Bronchial epithelial cell (primary cell): ENCODE data around the gene IFNAR2. TPM values are rescaled to one million over a fixed set of nuclear protein-coding genes. Genes with fewer than 3 reads are reported as not detected.

Source experiments
- DNase-seq: peaks from one replicate; pipeline ENCODE4 v3.0.0-alpha.2; 2010; ENCODE audit warnings: low read depth
- FAIRE-seq: peaks from 2 replicates; lab custom pipeline; 2011; peaks lifted over from hg19 to GRCh38; lab: Jason Lieb, UNC
- H3K27me3 ChIP-seq: 2 replicates; pipeline ENCODE4 v1.5.1; 2011; ENCODE audit warnings: low read length; ENCODE audit not compliant: control insufficient read depth, insufficient read depth
- H3K36me3 ChIP-seq: 2 replicates; pipeline ENCODE4 v1.5.1; 2011; ENCODE audit warnings: low read length; ENCODE audit not compliant: control insufficient read depth, insufficient read depth
- H3K4me3 ChIP-seq: 2 replicates; pipeline ENCODE4 v1.5.1; 2011; ENCODE audit warnings: mild to moderate bottlenecking, low read depth, low read length, control low read depth
- CTCF ChIP-seq: IDR thresholded peaks from 2 replicates; pipeline ENCODE4 v1.5.1; 2011; ENCODE audit warnings: mild to moderate bottlenecking, moderate library complexity, low read length, control low read depth, inconsistent platforms; ENCODE audit not compliant: insufficient read depth, severe bottlenecking
- total RNA-seq: library from RNA; depleted of rRNA; stranded (reverse); fragments of >200 nt; gene quantifications from 2 replicates; pipeline ENCODE4 v1.2.1, GENCODE V29; 2014

Gene IFNAR2
- total RNA-seq, 1 donor from 2014 or later = 2.1 TPM

GRCh38 chr21:33267250-33267649, 37.5 kb downstream of the IFNAR2 start:
- no peak for DNase-seq
- no peak for TF ChIP-seq CTCF
- no peaks in the 10 kb centered on the region for H3K36me3 ChIP-seq
- H3K27me3 ChIP-seq = no peaks in the 10 kb centered on the region
- FAIRE-seq = no peak
- H3K4me3 ChIP-seq = peak overlapping the region; percentile 86

GRCh38 chr21:33268393-33268736, 38.6 kb downstream of the IFNAR2 start:
- no peak for TF ChIP-seq CTCF
- H3K4me3 ChIP-seq = no peak overlapping the region
- DNase-seq = no peak
- FAIRE-seq = no peak
- no peaks in the 10 kb centered on the region for H3K36me3 ChIP-seq
- no peaks in the 10 kb centered on the region for H3K27me3 ChIP-seq

- no peaks in the 10 kb centered on the region for H3K36me3 ChIP-seq
- no peaks in the 10 kb centered on the region for H3K27me3 ChIP-seq
- no peak overlapping the region for H3K4me3 ChIP-seq
- DNase-seq = peak; percentile 86
- FAIRE-seq = no peak
- TF ChIP-seq CTCF = no peak
Measured at GRCh38 chr21:33268737-33269441, 39.2 kb downstream of the IFNAR2 start.

GRCh38 chr21:33270986-33271385, 41.2 kb downstream of the IFNAR2 start:
- Histone ChIP-seq H3K4me3 (no peak overlapping the region), H3K36me3 (peaks cover 1% of the 10 kb centered on the region), H3K27me3 (no peaks in the 10 kb centered on the region)
- DNase-seq = no peak
- no peak for TF ChIP-seq CTCF
- no peak for FAIRE-seq

GRCh38 chr21:33273044-33273443, 43.3 kb downstream of the IFNAR2 start:
- peaks cover 1% of the 10 kb centered on the region for H3K36me3 ChIP-seq
- DNase-seq (peak; percentile 32), FAIRE-seq (no peak)
- no peak overlapping the region for H3K4me3 ChIP-seq
- H3K27me3 ChIP-seq = no peaks in the 10 kb centered on the region
- TF ChIP-seq CTCF = no peak

GRCh38 chr21:33278721-33279120, 49.0 kb downstream of the IFNAR2 start:
- TF ChIP-seq CTCF = no peak
- H3K27me3 ChIP-seq = no peaks in the 10 kb centered on the region
- DNase-seq (peak; percentile 22), FAIRE-seq (no peak)
- peaks cover 9% of the 10 kb centered on the region for H3K36me3 ChIP-seq
- H3K4me3 ChIP-seq = no peak overlapping the region
